OCI-LY3 (cell line): Measurements from ENCODE around the gene ACTR10.

Experiments
- H2AFZ ChIP-seq: fragments of 200-600, 300-600 bp; shearing (Covaris generic); 2 replicates; pipeline ENCODE4 v1.6.0; 2014; ENCODE audit warnings: antibody characterized with exemption, low read depth, low read length
- H3K27ac ChIP-seq: fragments of 200-600, 300-600 bp; sonication (generic); 2 replicates; pipeline ENCODE4 v1.5.1; 2014; ENCODE audit warnings: mild to moderate bottlenecking, low read length, moderate library complexity, mixed read lengths
- H3K27me3 ChIP-seq: fragments of 200-600, 300-600 bp; sonication (generic); 2 replicates; pipeline ENCODE4 v1.6.1; 2014; ENCODE audit warnings: low read depth, low read length, mixed read lengths
- H3K36me3 ChIP-seq: fragments of 200-600, 300-600 bp; sonication (generic); replicated peaks from 2 replicates; pipeline ENCODE3; 2014; ENCODE audit warnings: low read depth, low read length, mixed read lengths
- H3K4me1 ChIP-seq: fragments of 300-600, 200-600 bp; sonication (generic); 2 replicates; pipeline ENCODE4 v1.6.1; 2014; ENCODE audit warnings: low read length, mixed read lengths
- H3K4me2 ChIP-seq: fragments of 200-600, 300-600 bp; sonication (generic); 2 replicates; pipeline ENCODE4 v1.6.1; 2014; ENCODE audit warnings: low read length, mixed read lengths
- H3K4me3 ChIP-seq: fragments of 300-600, 200-600 bp; sonication (generic); 2 replicates; pipeline ENCODE4 v1.5.1; 2014; ENCODE audit warnings: antibody characterized with exemption, mild to moderate bottlenecking, low read length, moderate library complexity
- H3K79me2 ChIP-seq: fragments of 300-600, 200-600 bp; shearing (Covaris generic); 2 replicates; pipeline ENCODE4 v1.6.1; 2014; ENCODE audit warnings: mild to moderate bottlenecking, low read length, mixed read lengths
- H3K9ac ChIP-seq: fragments of 300-600, 200-600 bp; shearing (Covaris generic); 2 replicates; pipeline ENCODE4 v1.6.0; 2014; ENCODE audit warnings: mild to moderate bottlenecking, low read length, moderate library complexity
- H3K9me3 ChIP-seq: fragments of 200-600, 300-600 bp; shearing (Covaris generic); 2 replicates; pipeline ENCODE4 v1.6.1; 2014; ENCODE audit warnings: low read length, mixed read lengths; ENCODE audit not compliant: insufficient read depth
- H4K20me1 ChIP-seq: fragments of 200-600, 300-600 bp; sonication (generic); 2 replicates; pipeline ENCODE4 v1.6.1; 2016; ENCODE audit warnings: low read length, mixed read lengths; ENCODE audit not compliant: insufficient read depth
- EZH2phosphoT487 ChIP-seq: fragments of 200-600 bp; shearing (Covaris generic); IDR thresholded peaks from 2 replicates; pipeline ENCODE4 v1.6.1; 2018; ENCODE audit warnings: antibody characterized with exemption, mixed run types, low read depth
- TF ChIP-seq, protein P1 (sequence below): fragments of 200-600, 300-600 bp; sonication (generic); IDR thresholded peaks from 2 replicates; pipeline ENCODE4 v1.5.1; 2014; ENCODE audit warnings: antibody characterized with exemption, low read length, low read depth

ACTR10 gene

GRCh38 chr14:58243790-58244555, 44.0 kb downstream of the ACTR10 start:
- Histone ChIP-seq H3K4me3 (peak overlapping the region; percentile 91), H3K27ac (peak overlapping the region; percentile 78), H2AFZ (peak overlapping the region; percentile 59), H3K9me3 (no peaks in the 10 kb centered on the region), H3K4me1 (peaks cover 31% of the 10 kb centered on the region), H3K79me2 (peaks cover 44% of the 10 kb centered on the region), H3K27me3 (no peaks in the 10 kb centered on the region), H3K36me3 (peaks cover 16% of the 10 kb centered on the region), H3K4me2 (peak overlapping the region; percentile 77), H4K20me1 (peaks cover 30% of the 10 kb centered on the region), H3K9ac (peak overlapping the region; percentile 94)
- no peak for TF ChIP-seq EZH2phosphoT487

GRCh38 chr14:58244556-58245387, 44.8 kb downstream of the ACTR10 start, which contains the start of gene PSMA3:
Gene PSMA3 (plus strand): TSS chr14:58244843. CDS start chr14:58244921, 78 bp downstream.
- peak within 1 kb of the TSS; percentile 91 for H3K27ac ChIP-seq
- H3K27me3 ChIP-seq = no peaks in the 10 kb centered on the region
- peaks cover 28% of the 10 kb centered on the region for H3K4me1 ChIP-seq
- H3K9me3 ChIP-seq = no peaks in the 10 kb centered on the region
- TF ChIP-seq, protein P1, sequence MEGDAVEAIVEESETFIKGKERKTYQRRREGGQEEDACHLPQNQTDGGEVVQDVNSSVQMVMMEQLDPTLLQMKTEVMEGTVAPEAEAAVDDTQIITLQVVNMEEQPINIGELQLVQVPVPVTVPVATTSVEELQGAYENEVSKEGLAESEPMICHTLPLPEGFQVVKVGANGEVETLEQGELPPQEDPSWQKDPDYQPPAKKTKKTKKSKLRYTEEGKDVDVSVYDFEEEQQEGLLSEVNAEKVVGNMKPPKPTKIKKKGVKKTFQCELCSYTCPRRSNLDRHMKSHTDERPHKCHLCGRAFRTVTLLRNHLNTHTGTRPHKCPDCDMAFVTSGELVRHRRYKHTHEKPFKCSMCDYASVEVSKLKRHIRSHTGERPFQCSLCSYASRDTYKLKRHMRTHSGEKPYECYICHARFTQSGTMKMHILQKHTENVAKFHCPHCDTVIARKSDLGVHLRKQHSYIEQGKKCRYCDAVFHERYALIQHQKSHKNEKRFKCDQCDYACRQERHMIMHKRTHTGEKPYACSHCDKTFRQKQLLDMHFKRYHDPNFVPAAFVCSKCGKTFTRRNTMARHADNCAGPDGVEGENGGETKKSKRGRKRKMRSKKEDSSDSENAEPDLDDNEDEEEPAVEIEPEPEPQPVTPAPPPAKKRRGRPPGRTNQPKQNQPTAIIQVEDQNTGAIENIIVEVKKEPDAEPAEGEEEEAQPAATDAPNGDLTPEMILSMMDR = no peak
- no peak for TF ChIP-seq EZH2phosphoT487
- H2AFZ ChIP-seq = peak within 1 kb of the TSS; percentile 59
- peak within 1 kb of the TSS; percentile 91 for H3K4me3 ChIP-seq
- peaks cover 20% of the 10 kb centered on the region for H3K36me3 ChIP-seq
- H3K9ac ChIP-seq = peak within 1 kb of the TSS; percentile 94
- H3K79me2 ChIP-seq = peaks cover 52% of the 10 kb centered on the region
- peaks cover 34% of the 10 kb centered on the region for H4K20me1 ChIP-seq
- peak within 1 kb of the TSS; percentile 98 for H3K4me2 ChIP-seq

GRCh38 chr14:58245562-58245961, 45.6 kb downstream of the ACTR10 start:
- Histone ChIP-seq H3K36me3 (peaks cover 24% of the 10 kb centered on the region), H4K20me1 (peaks cover 39% of the 10 kb centered on the region), H3K4me2 (peak overlapping the region; percentile 98), H3K27me3 (no peaks in the 10 kb centered on the region), H3K27ac (peak overlapping the region; percentile 91), H3K9ac (peak overlapping the region; percentile 94), H3K4me1 (peaks cover 28% of the 10 kb centered on the region), H3K79me2 (peaks cover 60% of the 10 kb centered on the region), H2AFZ (no peak overlapping the region), H3K4me3 (peak overlapping the region; percentile 91), H3K9me3 (no peaks in the 10 kb centered on the region)
- TF ChIP-seq EZH2phosphoT487 = no peak
- TF ChIP-seq, protein P1 = no peak

- no peak overlapping the region for H3K9ac ChIP-seq
- H4K20me1 ChIP-seq = peaks cover 61% of the 10 kb centered on the region
These were observed 49.7 kb downstream of the ACTR10 start for GRCh38 chr14:58249611-58250010.

More at GRCh38 chr14:58249611-58250010, 49.7 kb downstream of the ACTR10 start:
- no peak overlapping the region for H2AFZ ChIP-seq
- H3K9me3 ChIP-seq = no peaks in the 10 kb centered on the region
- H3K27me3 ChIP-seq = no peaks in the 10 kb centered on the region
- no peak overlapping the region for H3K27ac ChIP-seq
- H3K4me1 ChIP-seq = peaks cover 20% of the 10 kb centered on the region
- H3K4me2 ChIP-seq = no peak overlapping the region
- no peak overlapping the region for H3K4me3 ChIP-seq
- TF ChIP-seq, protein P1 = no peak
- no peak for TF ChIP-seq EZH2phosphoT487
- peaks cover 99% of the 10 kb centered on the region for H3K79me2 ChIP-seq
- peaks cover 52% of the 10 kb centered on the region for H3K36me3 ChIP-seq
